CD4-positive, alpha-beta T cell (primary cell): Measurements from ENCODE around the gene RESF1. TPM values are rescaled to one million over a fixed set of nuclear protein-coding genes. Genes with fewer than 3 reads are reported as not detected.
A peak's percentile ranks its signal among the peaks of the same experiment; 100 is the strongest.

Source experiments
- ATAC-seq: fragments of 200-7000 bp; cut with Tn5 transposase; one replicate; pipeline ENCODE4 v1.10.0; 2022; ENCODE audit warnings: mild to moderate bottlenecking; ENCODE audit not compliant: poor library complexity
- CTCF ChIA-PET: fragments of 350-600 bp; sonication (Branson Sonifier 250); formaldehyde crosslinking; loops from one replicate; lab custom pipeline; 2021; ENCODE audit warnings: antibody characterized with exemption, inconsistent platforms; lab: Charles Lee
- POLR2A ChIA-PET: fragments of 350-600 bp; sonication (Branson Sonifier 250); formaldehyde crosslinking; loops from one replicate; lab custom pipeline; 2021; ENCODE audit warnings: antibody characterized with exemption, inconsistent platforms; lab: Charles Lee
- DNase-seq, 14 experiments: peaks; one replicate each; pipeline ENCODE4 v3.0.0-alpha.2; 2013 to 2020; ENCODE audit warnings: mixed read lengths in 2 of 14
- H3K27ac ChIP-seq, 2 donors: one replicate each; pipeline versions ENCODE4 v1.5.1 to v1.7.0; 2013; ENCODE audit warnings: low read length in 2 of 2, low read depth in 1 of 2, mild to moderate bottlenecking in 1 of 2
- H3K27me3 ChIP-seq, 2 experiments: 1 replicate in 1 of 2; 2 replicates in 1 of 2; pipeline versions ENCODE4 v1.6.1 to v1.7.0; 2013; ENCODE audit warnings: low read length in 2 of 2, control low read depth in 1 of 2, mild to moderate bottlenecking in 1 of 2, moderate library complexity in 1 of 2; ENCODE audit not compliant: insufficient read depth in 2 of 2, control insufficient read depth in 1 of 2
- H3K36me3 ChIP-seq: one replicate; pipeline ENCODE4 v1.6.1; 2013; ENCODE audit warnings: low read length, control low read depth; ENCODE audit not compliant: insufficient read depth
- H3K4me1 ChIP-seq: one replicate; pipeline ENCODE4 v1.6.1; 2013; ENCODE audit warnings: low read length, control low read depth; ENCODE audit not compliant: insufficient read depth
- H3K4me3 ChIP-seq: one replicate; pipeline ENCODE4 v1.5.1; 2013; ENCODE audit warnings: mild to moderate bottlenecking, low read length, moderate library complexity
- H3K9me3 ChIP-seq, 2 experiments: 1 replicate in 1 of 2; 2 replicates in 1 of 2; pipeline versions ENCODE4 v1.6.1 to v1.7.0; 2013; ENCODE audit warnings: low read length in 2 of 2, mild to moderate bottlenecking in 2 of 2, control low read depth in 1 of 2, moderate library complexity in 1 of 2; ENCODE audit not compliant: control insufficient read depth in 1 of 2, insufficient read depth in 1 of 2
- H3K27ac Mint-ChIP-seq: one replicate; pipeline ENCODE4 v1.8.0; 2020; ENCODE audit warnings: mixed read lengths
- H3K27me3 Mint-ChIP-seq: one replicate; pipeline ENCODE4 v1.8.0; 2021; ENCODE audit warnings: mixed read lengths
- H3K36me3 Mint-ChIP-seq: one replicate; pipeline ENCODE4 v1.8.0; 2021; ENCODE audit warnings: low read depth, mixed read lengths
- H3K4me1 Mint-ChIP-seq: one replicate; pipeline ENCODE4 v1.8.0; 2021; ENCODE audit warnings: low read depth, mixed read lengths
- H3K4me3 Mint-ChIP-seq: one replicate; pipeline ENCODE4 v1.8.0; 2020; ENCODE audit warnings: mild to moderate bottlenecking, mixed read lengths
- H3K9me3 Mint-ChIP-seq: one replicate; pipeline ENCODE4 v1.8.0; 2020; ENCODE audit warnings: mixed read lengths
- intact Hi-C, 2 experiments: fragments of 100-400 bp; cut with DNase I in 1 of 2; cut with micrococcal nuclease in 1 of 2; formaldehyde crosslinking; loops; one replicate each; pipeline versions ENCODE4 v1.15.1 to v1.9.0; 2023 to 2025; cut with DNase I, micrococcal nuclease
- total RNA-seq, 174 experiments: library from RNA in 2 of 174; stranded (reverse) in 2 of 174; gene quantifications; one replicate each; pipeline ENCODE4 v1.2.3 and lab custom pipeline; 2021 to 2026
- TF ChIP-seq, protein P1 (sequence below): fragments of 200-600 bp; IDR thresholded peaks from one replicate; pipeline ENCODE4 v1.8.0; 2022; ENCODE audit warnings: antibody characterized with exemption, mild to moderate bottlenecking

The RESF1 gene
- total RNA-seq, 2 experiments from 2014 or later: 113 to 124 TPM

DNA sequence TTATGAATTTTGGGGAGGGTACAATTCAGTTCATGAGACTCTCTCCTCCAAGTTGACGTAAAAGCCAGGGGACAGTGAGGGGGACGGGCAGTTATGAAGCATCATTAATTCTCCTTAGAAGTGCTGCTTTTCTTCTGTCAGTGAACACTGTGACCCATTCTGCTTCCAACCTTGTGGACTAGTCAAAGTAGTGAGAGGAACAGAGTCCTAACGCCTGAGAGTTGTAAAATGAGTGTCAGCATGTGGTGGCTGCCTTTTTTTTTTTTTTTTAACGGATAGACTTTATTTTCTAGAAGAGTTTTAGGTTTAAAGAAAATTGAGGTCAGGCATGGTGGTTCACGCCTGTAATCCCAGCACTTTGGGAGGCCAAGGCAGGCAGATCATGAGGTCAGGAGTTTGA lies 15.5 kb downstream of the RESF1 start:
- CTCF ChIA-PET: no interaction called here

DNA sequence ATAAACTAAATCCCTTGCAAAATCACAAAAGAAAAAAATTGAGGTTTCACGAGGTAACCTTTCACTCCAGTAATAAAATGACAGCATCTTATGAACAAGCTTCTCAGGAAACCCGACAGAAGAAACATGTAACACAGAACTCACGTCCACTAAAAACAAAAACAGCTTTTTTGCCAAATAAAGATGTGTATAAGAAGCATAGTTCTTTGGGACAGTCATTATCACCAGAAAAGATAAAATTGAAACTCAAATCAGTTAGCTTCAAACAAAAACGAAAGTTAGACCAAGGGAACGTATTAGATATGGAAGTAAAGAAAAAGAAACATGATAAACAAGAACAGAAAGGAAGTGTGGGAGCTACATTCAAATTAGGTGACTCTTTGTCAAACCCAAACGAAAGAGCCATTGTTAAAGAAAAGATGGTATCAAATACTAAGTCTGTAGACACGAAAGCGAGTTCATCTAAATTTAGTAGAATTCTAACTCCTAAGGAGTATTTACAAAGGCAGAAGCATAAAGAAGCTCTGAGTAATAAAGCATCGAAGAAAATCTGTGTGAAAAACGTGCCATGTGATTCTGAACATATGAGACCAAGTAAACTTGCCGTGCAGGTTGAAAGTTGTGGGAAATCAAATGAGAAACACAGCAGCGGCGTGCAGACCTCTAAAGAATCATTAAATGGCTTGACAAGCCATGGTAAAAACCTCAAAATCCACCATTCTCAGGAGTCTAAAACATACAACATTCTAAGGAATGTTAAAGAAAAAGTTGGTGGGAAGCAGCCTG lies 25.8 kb downstream of the RESF1 start:
- intact Hi-C loops: loop anchor here in 1 of 2 experiments (5.0 kb wide), 1 partner anchor 258 kb away; the partner anchor contains the start of gene AMN1
- CTCF ChIA-PET: no interaction called here

More for the DNA sequence above, 15.5 kb downstream of the RESF1 start:
- no peak overlapping the region for H3K4me3 Mint-ChIP-seq
- peaks cover 100% of the 10 kb centered on the region for H3K36me3 Mint-ChIP-seq
- H3K27me3 Mint-ChIP-seq: no peaks in the 10 kb centered on the region
- no peaks in the 10 kb centered on the region for H3K27me3 ChIP-seq
- DNase-seq: no peak
- no peak overlapping the region for H3K4me3 ChIP-seq
- POLR2A ChIA-PET: interaction anchor here (1.5 kb wide), 1 partner anchor 17 kb away, joined by 4 read pairs; no protein-coding TSS in a partner anchor
- peaks cover 14% of the 10 kb centered on the region for H3K4me1 Mint-ChIP-seq
- peaks cover 93% of the 10 kb centered on the region for H3K36me3 ChIP-seq
- intact Hi-C loops: no loop called here
- no peak for ATAC-seq
- H3K9me3 ChIP-seq: peaks cover 50 to 78% of the 10 kb centered on the region in 2 experiments
- H3K9me3 Mint-ChIP-seq: peaks cover 10% of the 10 kb centered on the region
- TF ChIP-seq, protein P1, sequence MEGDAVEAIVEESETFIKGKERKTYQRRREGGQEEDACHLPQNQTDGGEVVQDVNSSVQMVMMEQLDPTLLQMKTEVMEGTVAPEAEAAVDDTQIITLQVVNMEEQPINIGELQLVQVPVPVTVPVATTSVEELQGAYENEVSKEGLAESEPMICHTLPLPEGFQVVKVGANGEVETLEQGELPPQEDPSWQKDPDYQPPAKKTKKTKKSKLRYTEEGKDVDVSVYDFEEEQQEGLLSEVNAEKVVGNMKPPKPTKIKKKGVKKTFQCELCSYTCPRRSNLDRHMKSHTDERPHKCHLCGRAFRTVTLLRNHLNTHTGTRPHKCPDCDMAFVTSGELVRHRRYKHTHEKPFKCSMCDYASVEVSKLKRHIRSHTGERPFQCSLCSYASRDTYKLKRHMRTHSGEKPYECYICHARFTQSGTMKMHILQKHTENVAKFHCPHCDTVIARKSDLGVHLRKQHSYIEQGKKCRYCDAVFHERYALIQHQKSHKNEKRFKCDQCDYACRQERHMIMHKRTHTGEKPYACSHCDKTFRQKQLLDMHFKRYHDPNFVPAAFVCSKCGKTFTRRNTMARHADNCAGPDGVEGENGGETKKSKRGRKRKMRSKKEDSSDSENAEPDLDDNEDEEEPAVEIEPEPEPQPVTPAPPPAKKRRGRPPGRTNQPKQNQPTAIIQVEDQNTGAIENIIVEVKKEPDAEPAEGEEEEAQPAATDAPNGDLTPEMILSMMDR: no peak
- H3K27ac ChIP-seq: no peak overlapping the region
- H3K27ac Mint-ChIP-seq: peak overlapping the region; percentile 61
- peaks cover 8% of the 10 kb centered on the region for H3K4me1 ChIP-seq

DNA sequence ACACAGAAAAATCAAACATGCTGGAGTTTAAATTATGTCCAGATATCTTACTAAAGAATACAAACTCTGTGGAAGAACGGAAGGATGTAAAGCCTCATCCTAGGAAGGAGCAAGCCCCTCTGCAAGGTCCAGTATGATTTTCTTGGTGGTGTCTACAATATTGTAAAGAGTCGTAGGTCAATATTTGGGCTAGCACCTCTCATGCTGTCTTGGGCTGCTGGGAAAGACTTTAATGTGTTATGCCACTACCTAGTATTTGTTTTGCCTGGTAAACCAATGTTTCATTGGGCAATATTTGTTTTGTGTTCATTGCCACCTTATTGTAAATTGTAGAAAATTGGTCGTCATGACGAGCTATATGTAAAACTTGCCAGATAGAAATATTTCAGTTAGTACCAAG lies 26.6 kb downstream of the RESF1 start:
- Mint-ChIP-seq H3K27me3 (no peaks in the 10 kb centered on the region), H3K36me3 (peaks cover 97% of the 10 kb centered on the region), H3K4me3 (no peak overlapping the region), H3K27ac (peak overlapping the region; percentile 22), H3K9me3 (peaks cover 29% of the 10 kb centered on the region), H3K4me1 (peaks cover 54% of the 10 kb centered on the region)
- Histone ChIP-seq H3K27ac (no peak overlapping the region), H3K36me3 (peaks cover 52% of the 10 kb centered on the region), H3K27me3 (no peaks in the 10 kb centered on the region), H3K4me3 (no peak overlapping the region), H3K4me1 (no peaks in the 10 kb centered on the region), H3K9me3 (peaks cover 26 to 69% of the 10 kb centered on the region in 2 experiments)
- no peak for ATAC-seq
- ChIA-PET POLR2A (interaction anchor here (0.9 to 1.7 kb wide), 4 partner anchors 10 to 333 kb away, joined by 3 to 7 read pairs (median 4); partner anchors contain the start of gene RESF1), CTCF (interaction anchor here (1.1 kb wide), 1 partner anchor 303 kb away, joined by 3 read pairs; no protein-coding TSS in a partner anchor)
- DNase-seq: no peak
- TF ChIP-seq, protein P1: no peak
- intact Hi-C loops: no loop called here

More for the DNA sequence above, 25.8 kb downstream of the RESF1 start:
- DNase-seq: no peak
- no peaks in the 10 kb centered on the region for H3K4me1 ChIP-seq
- H3K27me3 Mint-ChIP-seq: no peaks in the 10 kb centered on the region
- H3K4me3 Mint-ChIP-seq: peak overlapping the region; percentile 0
- H3K9me3 ChIP-seq: peaks cover 22 to 71% of the 10 kb centered on the region in 2 experiments
- peak overlapping the region; percentile 25 for H3K27ac Mint-ChIP-seq
- no peak overlapping the region for H3K4me3 ChIP-seq
- H3K36me3 Mint-ChIP-seq: peaks cover 97% of the 10 kb centered on the region
- no peaks in the 10 kb centered on the region for H3K27me3 ChIP-seq
- H3K9me3 Mint-ChIP-seq: peaks cover 27% of the 10 kb centered on the region
- ATAC-seq: no peak
- H3K4me1 Mint-ChIP-seq: peaks cover 53% of the 10 kb centered on the region
- TF ChIP-seq, protein P1: no peak
- H3K36me3 ChIP-seq: peaks cover 52% of the 10 kb centered on the region
- POLR2A ChIA-PET: interaction anchor here (0.6 to 1.7 kb wide), 5 partner anchors 11 to 332 kb away, joined by 3 to 7 read pairs (median 4); partner anchors contain the start of gene RESF1
- no peak overlapping the region for H3K27ac ChIP-seq
